HCT116 (cell line): Measurements from ENCODE around the gene EML1. TPM values are rescaled to one million over a fixed set of nuclear protein-coding genes. Genes with fewer than 3 reads are reported as not detected.

Experiments
- ATAC-seq: fragments of 200-7000 bp; cut with Tn5 transposase; 2 replicates; pipeline ENCODE4 v1.9.1; 2020; ENCODE audit warnings: mild to moderate bottlenecking, moderate library complexity
- BruUV-seq: library from RNA; stranded (reverse); fragments of 400-500 nt; replicated peaks from 2 replicates; lab custom pipeline; 2021; lab: Mats Ljungman, UMichigan
- CTCF ChIA-PET: fragments of 300-600 bp; sonication (Branson Sonifier 250); formaldehyde crosslinking; loops from one replicate; lab custom pipeline; 2021; ENCODE audit warnings: antibody characterized with exemption; lab: Charles Lee
- POLR2A ChIA-PET: fragments of 300-600, 350-600 bp; sonication (Branson Sonifier 250); formaldehyde crosslinking; loops from one replicate; lab custom pipeline; 2021; ENCODE audit warnings: antibody characterized with exemption; lab: Charles Lee
- RAD21 ChIA-PET, 2 experiments: fragments of 300-600 bp; sonication (Branson Sonifier 250); formaldehyde crosslinking; loops; one replicate each; lab custom pipeline; 2023; ENCODE audit warnings: low total read pairs in 2 of 2; ENCODE audit not compliant: uncharacterized antibody in 2 of 2, unreplicated experiment in 2 of 2, low non-redundant PET in 1 of 2; lab: Charles Lee
- DNase-seq: peaks from one replicate; pipeline ENCODE4 v3.0.0-alpha.2; 2010; ENCODE audit warnings: low read depth, low spot score
- H2AFZ ChIP-seq: fragments of 200-600 bp; shearing (Covaris generic), sonication (generic); 2 replicates; pipeline ENCODE4 v1.6.1; 2017; ENCODE audit warnings: low read depth, mixed run types, mixed read lengths, antibody characterized with exemption, low read length; ENCODE audit not compliant: poor library complexity, severe bottlenecking
- H3K27ac ChIP-seq: 2 replicates; pipeline ENCODE4 v1.5.1; 2012; ENCODE audit warnings: low read depth, low read length
- H3K27me3 ChIP-seq: fragments of 200-600 bp; sonication (generic); 2 replicates; pipeline ENCODE4 v1.6.1; 2016; ENCODE audit warnings: mixed run types, low read length, mixed read lengths; ENCODE audit not compliant: insufficient read depth
- H3K36me3 ChIP-seq, 2 experiments: fragments of 200-500 bp in 1 of 2; fragments of 200-600 bp in 1 of 2; sonication (Bioruptor generic) in 1 of 2; sonication (generic) in 1 of 2; 2 replicates each; pipeline versions ENCODE4 v1.5.1 to v1.6.1; 2014 to 2016; ENCODE audit warnings: low read length in 2 of 2, inconsistent platforms in 1 of 2, mixed read lengths in 1 of 2, mixed run types in 1 of 2; ENCODE audit not compliant: insufficient read depth in 2 of 2, control insufficient read depth in 1 of 2
- H3K4me1 ChIP-seq, 2 experiments: fragments of 200-600 bp in 1 of 2; sonication (generic) in 1 of 2; 2 replicates each; pipeline versions ENCODE4 v1.5.1 to v1.6.1; 2012 to 2017; ENCODE audit warnings: low read length in 2 of 2, inconsistent platforms in 1 of 2, mild to moderate bottlenecking in 1 of 2, mixed read lengths in 1 of 2, mixed run types in 1 of 2, moderate library complexity in 1 of 2; ENCODE audit not compliant: insufficient read depth in 2 of 2, control insufficient read depth in 1 of 2
- H3K4me2 ChIP-seq: fragments of 200-600 bp; sonication (generic); 2 replicates; pipeline ENCODE4 v1.6.1; 2017; ENCODE audit warnings: mixed run types, low read length, mixed read lengths
- H3K4me3 ChIP-seq, 2 experiments: fragments of 200-600 bp in 1 of 2; sonication (generic) in 1 of 2; replicated peaks in 1 of 2; 2 replicates each; pipeline ENCODE4 v1.5.1; 2011 to 2016; ENCODE audit warnings: low read length in 2 of 2, control low read depth in 1 of 2, low read depth in 1 of 2, mild to moderate bottlenecking in 1 of 2, mixed read lengths in 1 of 2, mixed run types in 1 of 2
- H3K79me2 ChIP-seq: fragments of 200-600 bp; sonication (generic); 2 replicates; pipeline ENCODE4 v1.6.1; 2017; ENCODE audit warnings: mild to moderate bottlenecking, mixed run types, low read length, moderate library complexity, mixed read lengths; ENCODE audit not compliant: insufficient read depth
- H3K9ac ChIP-seq: fragments of 200-600 bp; sonication (generic); 2 replicates; pipeline ENCODE4 v1.6.1; 2016; ENCODE audit warnings: low read length, mixed read lengths
- H3K9me2 ChIP-seq: fragments of 200-600 bp; sonication (generic), shearing (Covaris generic); 2 replicates; pipeline ENCODE4 v1.6.1; 2017; ENCODE audit warnings: mixed run types, mild to moderate bottlenecking, moderate library complexity; ENCODE audit not compliant: insufficient read depth
- H3K9me3 ChIP-seq, 2 experiments: fragments of 200-500 bp in 1 of 2; fragments of 200-600 bp in 1 of 2; sonication (Bioruptor generic) in 1 of 2; sonication (generic) in 1 of 2; 2 replicates each; pipeline ENCODE4 v1.6.1; 2014 to 2017; ENCODE audit warnings: low read length in 2 of 2, mixed read lengths in 2 of 2, inconsistent platforms in 1 of 2, low read depth in 1 of 2, mild to moderate bottlenecking in 1 of 2, mixed run types in 1 of 2, moderate library complexity in 1 of 2; ENCODE audit not compliant: control insufficient read depth in 1 of 2, insufficient read depth in 1 of 2
- H4K20me1 ChIP-seq: fragments of 200-600 bp; sonication (generic), shearing (Covaris generic); 2 replicates; pipeline ENCODE4 v1.6.1; 2017; ENCODE audit warnings: mixed run types, mild to moderate bottlenecking, moderate library complexity; ENCODE audit not compliant: insufficient read depth
- CTCF ChIP-seq, 3 experiments: fragments of 200-600 bp in 1 of 3; sonication (generic) in 1 of 3; IDR thresholded peaks in 2 of 3; conservative IDR thresholded peaks in 1 of 3; 2 replicates each; pipeline ENCODE4 v1.5.1; 2012 to 2017; ENCODE audit warnings: low read depth in 2 of 3, low read length in 2 of 3, antibody characterized with exemption in 1 of 3, borderline replicate concordance in 1 of 3, control low read depth in 1 of 3, mild to moderate bottlenecking in 1 of 3, mixed read lengths in 1 of 3, mixed run types in 1 of 3, moderate library complexity in 1 of 3; ENCODE audit not compliant: insufficient read depth in 1 of 3
- EGR1 ChIP-seq: IDR thresholded peaks from 2 replicates; pipeline ENCODE4 v1.6.1; 2012; ENCODE audit warnings: low read depth
- EZH2 ChIP-seq: fragments of 200-600 bp; sonication (generic); IDR thresholded peaks from 2 replicates; pipeline ENCODE4 v1.6.1; 2017; ENCODE audit warnings: antibody characterized with exemption, mixed run types
- EZH2phosphoT487 ChIP-seq: fragments of 200-600 bp; IDR thresholded peaks from 2 replicates; pipeline ENCODE4 v1.6.1; 2018; ENCODE audit warnings: antibody characterized with exemption, borderline replicate concordance
- POLR2A ChIP-seq: IDR thresholded peaks from 2 replicates; pipeline ENCODE4 v1.7.0; 2011; ENCODE audit warnings: borderline replicate concordance; ENCODE audit not compliant: insufficient read depth, insufficient read length; ENCODE audit errors: extremely low read depth
- POLR2AphosphoS5 ChIP-seq: IDR thresholded peaks from 2 replicates; pipeline ENCODE4 v1.6.1; 2011; ENCODE audit warnings: mild to moderate bottlenecking, low read depth, low read length, moderate library complexity
- RAD21 ChIP-seq: IDR thresholded peaks from 2 replicates; pipeline ENCODE4 v1.6.1; 2012; ENCODE audit warnings: low read depth, mild to moderate bottlenecking
- SP1 ChIP-seq: IDR thresholded peaks from 2 replicates; pipeline ENCODE4 v1.6.1; 2012; ENCODE audit warnings: low read depth
- SRF ChIP-seq: IDR thresholded peaks from 2 replicates; pipeline ENCODE4 v1.6.1; 2012; ENCODE audit warnings: low read depth
- TCF7L2 ChIP-seq: IDR thresholded peaks from 2 replicates; pipeline ENCODE4 v1.7.0; 2011; ENCODE audit warnings: borderline replicate concordance, inconsistent platforms; ENCODE audit not compliant: insufficient read depth, insufficient read length; ENCODE audit errors: extremely low read depth
- ZBTB33 ChIP-seq: IDR thresholded peaks from 2 replicates; pipeline ENCODE4 v1.6.1; 2011; ENCODE audit warnings: mild to moderate bottlenecking, low read length, moderate library complexity; ENCODE audit not compliant: insufficient replicate concordance; ENCODE audit errors: extremely low read depth
- ZFX ChIP-seq: fragments of 450-650 bp; IDR thresholded peaks from 2 replicates; pipeline ENCODE4 v1.6.1; 2017
- ZNF274 ChIP-seq: fragments of 200-500 bp; sonication (Bioruptor generic); IDR thresholded peaks from 2 replicates; pipeline ENCODE4 v1.6.1; 2014; ENCODE audit warnings: mild to moderate bottlenecking, low read depth, low read length, inconsistent platforms
- intact Hi-C: fragments of 100-400 bp; cut with micrococcal nuclease; formaldehyde crosslinking; loops from 2 replicates; pipeline ENCODE4 v1.10.0; 2022
- total RNA-seq: library from RNA; stranded (reverse); gene quantifications from one replicate; pipeline ENCODE4 v1.2.1, GENCODE V29; 2021; ENCODE audit not compliant: unreplicated experiment
- TF ChIP-seq, protein P1 (sequence below): IDR thresholded peaks from 2 replicates; pipeline ENCODE4 v1.6.1; 2012; ENCODE audit warnings: low read depth
- TF ChIP-seq, protein P2 (sequence below): IDR thresholded peaks from 2 replicates; pipeline ENCODE4 v1.6.1; 2012
- TF ChIP-seq, protein P3 (sequence below): IDR thresholded peaks from 2 replicates; pipeline ENCODE4 v1.6.1; 2012

EML1 gene
- total RNA-seq, 1 experiment from 2014 or later = 7.4 TPM

DNA sequence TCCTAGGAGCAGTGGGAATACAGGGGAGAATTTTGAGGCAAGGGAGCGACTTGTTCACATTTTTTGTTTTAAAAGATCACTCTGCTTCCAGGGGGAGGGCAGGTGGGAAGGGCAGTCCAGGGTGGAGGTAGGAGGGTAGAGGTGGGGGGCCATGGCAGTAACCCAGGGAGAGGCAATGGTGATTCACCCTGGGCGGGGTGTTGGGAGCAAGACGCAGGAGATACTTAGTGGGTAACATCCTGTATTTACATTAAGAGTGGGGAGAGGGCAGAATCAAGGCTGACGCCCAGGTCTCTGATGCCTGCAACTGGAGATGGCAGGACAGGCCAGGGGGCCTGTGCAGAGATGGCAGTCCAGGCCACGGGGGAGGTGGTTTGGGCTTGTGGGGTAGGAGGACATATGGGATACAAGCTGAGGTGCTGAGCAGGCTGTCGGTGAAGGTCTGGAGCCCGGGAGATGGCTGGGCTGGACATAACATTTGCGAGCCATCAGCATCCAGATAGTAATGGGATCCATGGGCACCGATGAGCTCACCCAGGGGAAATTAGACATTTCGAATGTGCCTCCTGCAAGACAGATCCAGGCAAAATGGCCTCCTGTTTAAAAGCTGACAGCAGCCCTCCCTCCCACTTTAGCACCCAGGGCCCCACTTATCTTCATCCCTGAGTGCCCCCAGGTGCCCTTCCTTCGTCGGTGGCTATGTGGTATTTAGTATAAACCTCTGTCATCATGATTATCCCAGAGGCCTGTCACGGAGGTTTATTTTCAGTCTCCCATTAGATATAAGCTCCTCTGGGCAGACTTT, 9.3 kb downstream of the EML1 start (continued):
- TF ChIP-seq, protein P1, sequence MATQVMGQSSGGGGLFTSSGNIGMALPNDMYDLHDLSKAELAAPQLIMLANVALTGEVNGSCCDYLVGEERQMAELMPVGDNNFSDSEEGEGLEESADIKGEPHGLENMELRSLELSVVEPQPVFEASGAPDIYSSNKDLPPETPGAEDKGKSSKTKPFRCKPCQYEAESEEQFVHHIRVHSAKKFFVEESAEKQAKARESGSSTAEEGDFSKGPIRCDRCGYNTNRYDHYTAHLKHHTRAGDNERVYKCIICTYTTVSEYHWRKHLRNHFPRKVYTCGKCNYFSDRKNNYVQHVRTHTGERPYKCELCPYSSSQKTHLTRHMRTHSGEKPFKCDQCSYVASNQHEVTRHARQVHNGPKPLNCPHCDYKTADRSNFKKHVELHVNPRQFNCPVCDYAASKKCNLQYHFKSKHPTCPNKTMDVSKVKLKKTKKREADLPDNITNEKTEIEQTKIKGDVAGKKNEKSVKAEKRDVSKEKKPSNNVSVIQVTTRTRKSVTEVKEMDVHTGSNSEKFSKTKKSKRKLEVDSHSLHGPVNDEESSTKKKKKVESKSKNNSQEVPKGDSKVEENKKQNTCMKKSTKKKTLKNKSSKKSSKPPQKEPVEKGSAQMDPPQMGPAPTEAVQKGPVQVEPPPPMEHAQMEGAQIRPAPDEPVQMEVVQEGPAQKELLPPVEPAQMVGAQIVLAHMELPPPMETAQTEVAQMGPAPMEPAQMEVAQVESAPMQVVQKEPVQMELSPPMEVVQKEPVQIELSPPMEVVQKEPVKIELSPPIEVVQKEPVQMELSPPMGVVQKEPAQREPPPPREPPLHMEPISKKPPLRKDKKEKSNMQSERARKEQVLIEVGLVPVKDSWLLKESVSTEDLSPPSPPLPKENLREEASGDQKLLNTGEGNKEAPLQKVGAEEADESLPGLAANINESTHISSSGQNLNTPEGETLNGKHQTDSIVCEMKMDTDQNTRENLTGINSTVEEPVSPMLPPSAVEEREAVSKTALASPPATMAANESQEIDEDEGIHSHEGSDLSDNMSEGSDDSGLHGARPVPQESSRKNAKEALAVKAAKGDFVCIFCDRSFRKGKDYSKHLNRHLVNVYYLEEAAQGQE = no peak
- TF ChIP-seq EGR1 = no peak
- TF ChIP-seq, all 23 proteins: peak for 0

DNA sequence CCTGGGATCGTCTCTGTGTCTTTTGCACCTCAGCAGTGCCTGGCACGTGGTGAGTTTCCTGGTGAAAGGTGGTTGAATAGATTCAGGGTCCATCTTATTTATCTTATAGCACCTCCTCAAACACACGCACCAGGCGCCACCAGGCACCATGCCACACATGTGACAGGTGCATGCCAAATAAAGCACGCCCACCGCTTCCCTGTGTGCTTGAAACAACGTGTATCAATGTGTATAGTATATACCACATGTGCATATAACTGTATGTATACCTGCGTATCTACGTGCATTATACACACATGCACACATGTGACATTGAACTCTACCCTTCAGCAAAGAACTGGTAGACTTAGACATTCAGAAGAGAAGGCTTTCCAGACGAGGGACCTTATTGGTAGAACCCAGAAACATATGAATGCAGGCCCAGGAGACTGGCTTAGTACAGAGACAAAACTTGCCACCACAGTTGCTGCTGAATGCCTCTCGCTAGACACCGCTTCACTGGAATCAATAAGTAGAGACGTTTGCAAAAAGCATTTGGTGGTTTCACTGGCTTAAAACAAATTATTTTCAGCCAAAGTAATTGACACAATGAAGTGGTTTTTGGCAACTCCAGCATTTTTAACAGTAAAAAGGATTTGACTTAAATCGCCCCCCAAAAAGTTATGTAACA, 10.0 kb downstream of the EML1 start:
- CTCF ChIA-PET = no interaction called here
- peaks cover 5% of the 10 kb centered on the region for H3K27me3 ChIP-seq
- POLR2A ChIA-PET = no interaction called here
- no TSS peak for BruUV-seq
- intact Hi-C loops = no loop called here
- H3K4me3 ChIP-seq = no peak overlapping the region
- H3K27ac ChIP-seq = no peak overlapping the region
- RAD21 ChIA-PET = no interaction called here
- no peaks in the 10 kb centered on the region for H3K9me2 ChIP-seq
- H4K20me1 ChIP-seq = no peaks in the 10 kb centered on the region
- DNase-seq = no peak
- no peak overlapping the region for H3K4me2 ChIP-seq
- H3K79me2 ChIP-seq = no peaks in the 10 kb centered on the region
- H2AFZ ChIP-seq = no peak overlapping the region
- H3K36me3 ChIP-seq = no peaks in the 10 kb centered on the region
- H3K9me3 ChIP-seq = no peaks in the 10 kb centered on the region
- no peaks in the 10 kb centered on the region for H3K4me1 ChIP-seq
- ATAC-seq = no peak
- no peak overlapping the region for H3K9ac ChIP-seq
- TF ChIP-seq ZNF274 (no peak), ZFX (no peak), ZBTB33 (no peak), SP1 (no peak), RAD21 (no peak), POLR2AphosphoS5 (no peak), EZH2 (no peak), EZH2phosphoT487 (no peak), SRF (no peak), TCF7L2 (no peak), POLR2A (no peak), CTCF (IDR thresholded peaks at IDR 0.05 in 2 of 3, conservative IDR thresholded peaks at IDR 0.05 in 1 of 3; ENCODE audit: borderline replicate concordance in 1 of 3, insufficient read depth in 1 of 3, low read depth in 2 of 3, low read length in 2 of 3) (no peak)
- TF ChIP-seq, protein P2, sequence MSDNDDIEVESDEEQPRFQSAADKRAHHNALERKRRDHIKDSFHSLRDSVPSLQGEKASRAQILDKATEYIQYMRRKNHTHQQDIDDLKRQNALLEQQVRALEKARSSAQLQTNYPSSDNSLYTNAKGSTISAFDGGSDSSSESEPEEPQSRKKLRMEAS = no peak
- TF ChIP-seq, protein P3, sequence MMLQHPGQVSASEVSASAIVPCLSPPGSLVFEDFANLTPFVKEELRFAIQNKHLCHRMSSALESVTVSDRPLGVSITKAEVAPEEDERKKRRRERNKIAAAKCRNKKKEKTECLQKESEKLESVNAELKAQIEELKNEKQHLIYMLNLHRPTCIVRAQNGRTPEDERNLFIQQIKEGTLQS = no peak
